GM23338 (cell line): ENCODE results near the gene MAN2B2. TPM values are rescaled to one million over a fixed set of nuclear protein-coding genes. Genes with fewer than 3 reads are reported as not detected.

Source experiments
- ATAC-seq: fragments of 200-7000 bp; cut with Tn5 transposase; 3 replicates; pipeline ENCODE4 v1.9.1; 2020
- DNase-seq: peaks from one replicate; pipeline ENCODE4 v3.0.0-alpha.2; 2015; ENCODE audit warnings: low spot score
- H2AFZ ChIP-seq: fragments of 200-600 bp; sonication (generic); 2 replicates; pipeline ENCODE4 v1.8.0; 2016; ENCODE audit warnings: antibody characterized with exemption, mild to moderate bottlenecking, moderate library complexity
- H3F3A ChIP-seq: fragments of 200-600 bp; sonication (generic); replicated peaks from 2 replicates; pipeline ENCODE4 v1.8.0; 2017; ENCODE audit warnings: antibody characterized with exemption, mixed run types, low read depth
- H3K27ac ChIP-seq: fragments of 200-600 bp; sonication (generic); 2 replicates; pipeline ENCODE4 v1.6.1; 2016; ENCODE audit warnings: low read depth
- H3K27me3 ChIP-seq: fragments of 200-600 bp; sonication (generic); 2 replicates; pipeline ENCODE4 v1.8.0; 2016; ENCODE audit warnings: mild to moderate bottlenecking, mixed run types, moderate library complexity; ENCODE audit not compliant: insufficient read depth
- H3K36me3 ChIP-seq: fragments of 200-600 bp; sonication (generic); 2 replicates; pipeline ENCODE4 v1.8.0; 2016; ENCODE audit warnings: mild to moderate bottlenecking; ENCODE audit not compliant: insufficient read depth
- H3K4me1 ChIP-seq: fragments of 200-600 bp; sonication (generic); 2 replicates; pipeline ENCODE4 v1.8.0; 2016; ENCODE audit warnings: mild to moderate bottlenecking, moderate library complexity; ENCODE audit not compliant: insufficient read depth
- H3K4me2 ChIP-seq: fragments of 200-600 bp; sonication (generic); 2 replicates; pipeline ENCODE4 v1.7.1; 2017; ENCODE audit warnings: mixed run types
- H3K4me3 ChIP-seq: fragments of 200-600 bp; sonication (generic); 2 replicates; pipeline ENCODE4 v1.6.1; 2016; ENCODE audit warnings: mixed run types
- H3K79me2 ChIP-seq: fragments of 200-600 bp; sonication (generic); replicated peaks from 2 replicates; pipeline ENCODE4 v1.8.0; 2017; ENCODE audit warnings: mild to moderate bottlenecking; ENCODE audit not compliant: insufficient read depth
- H3K9me2 ChIP-seq: fragments of 200-600 bp; sonication (generic); 2 replicates; pipeline ENCODE4 v1.8.0; 2017; ENCODE audit not compliant: insufficient read depth
- H4K20me1 ChIP-seq: fragments of 200-600 bp; sonication (generic); replicated peaks from 2 replicates; pipeline ENCODE4 v1.8.0; 2017; ENCODE audit warnings: mild to moderate bottlenecking; ENCODE audit not compliant: insufficient read depth
- H3K27ac Mint-ChIP-seq: 2 replicates; pipeline ENCODE4 v1.8.0; 2020; ENCODE audit warnings: inconsistent platforms, mild to moderate bottlenecking, moderate library complexity, mixed read lengths
- H3K27me3 Mint-ChIP-seq: 3 replicates; pipeline ENCODE4 v1.8.0; 2022; ENCODE audit warnings: low read depth, mild to moderate bottlenecking, moderate library complexity, mixed read lengths, inconsistent platforms; ENCODE audit not compliant: insufficient read depth, poor library complexity
- H3K36me3 Mint-ChIP-seq: 3 replicates; pipeline ENCODE4 v1.8.0; 2021; ENCODE audit warnings: low read depth, mild to moderate bottlenecking, inconsistent platforms, moderate library complexity, mixed read lengths
- H3K4me1 Mint-ChIP-seq: 3 replicates; pipeline ENCODE4 v1.8.0; 2020; ENCODE audit warnings: mild to moderate bottlenecking, inconsistent platforms, mixed read lengths
- H3K4me3 Mint-ChIP-seq: 3 replicates; pipeline ENCODE4 v1.8.0; 2021; ENCODE audit warnings: moderate library complexity, mild to moderate bottlenecking, inconsistent platforms, mixed read lengths
- H3K9me3 Mint-ChIP-seq: 3 replicates; pipeline ENCODE4 v1.8.0; 2020; ENCODE audit warnings: moderate library complexity, mild to moderate bottlenecking, inconsistent platforms, mixed read lengths
- CREB1 ChIP-seq: fragments of 250-450 bp; sonication (Bioruptor Pico); IDR thresholded peaks from 2 replicates; pipeline ENCODE4 v1.5.0; 2020; ENCODE audit warnings: low read depth, mild to moderate bottlenecking, moderate library complexity
- ETS1 ChIP-seq: IDR thresholded peaks from 2 replicates; pipeline ENCODE4 v1.6.1; 2016; ENCODE audit warnings: antibody characterized with exemption
- EZH2 ChIP-seq: fragments of 200-600 bp; sonication (generic); IDR thresholded peaks from one replicate; pipeline ENCODE4 v1.8.0; 2017; ENCODE audit warnings: antibody characterized with exemption, mild to moderate bottlenecking, low read depth; ENCODE audit not compliant: unreplicated experiment
- EZH2phosphoT487 ChIP-seq: fragments of 200-600 bp; sonication (generic); IDR thresholded peaks from one replicate; pipeline ENCODE4 v1.8.1; 2018; ENCODE audit warnings: antibody characterized with exemption; ENCODE audit not compliant: unreplicated experiment
- JUNB ChIP-seq: IDR thresholded peaks from one replicate; pipeline ENCODE4 v1.6.1; 2016; ENCODE audit warnings: antibody characterized with exemption; ENCODE audit not compliant: unreplicated experiment
- NANOG ChIP-seq: IDR thresholded peaks from 2 replicates; pipeline ENCODE4 v1.6.1; 2016; ENCODE audit warnings: antibody characterized with exemption, borderline replicate concordance
- POLR2AphosphoS5 ChIP-seq: IDR thresholded peaks from 2 replicates; pipeline ENCODE4 v1.6.1; 2016; ENCODE audit warnings: antibody characterized with exemption, low read depth
- STAT1 ChIP-seq: IDR thresholded peaks from one replicate; pipeline ENCODE4 v1.6.1; 2016; ENCODE audit warnings: antibody characterized with exemption; ENCODE audit not compliant: unreplicated experiment
- ZNF331 ChIP-seq: fragments of 250-450 bp; sonication (Bioruptor Pico); IDR thresholded peaks from 2 replicates; pipeline ENCODE4 v1.5.0; 2020; ENCODE audit warnings: low read depth, mild to moderate bottlenecking, moderate library complexity
- ZNF462 ChIP-seq: fragments of 250-450 bp; sonication (Bioruptor Pico); IDR thresholded peaks from 2 replicates; pipeline ENCODE4 v1.5.0; 2020; ENCODE audit warnings: mild to moderate bottlenecking, moderate library complexity
- polyA plus RNA-seq: library from polyadenylated mRNA; unstranded; fragments of >200 nt; fragmentation: Nextera tagmentation; extraction: Ambion mirVana; gene quantifications from 2 replicates; pipeline ENCODE4 v1.2.1, GENCODE V29; 2016
- total RNA-seq: library from RNA; depleted of rRNA; stranded (reverse); fragments of >200 nt; shearing (Covaris generic); gene quantifications from 2 replicates; pipeline ENCODE4 v1.2.3, GENCODE V29; 2014
- TF ChIP-seq, protein P1 (sequence below), 2 experiments: fragments of 200-600 bp in 1 of 2; sonication (generic) in 1 of 2; conservative IDR thresholded peaks; 2 replicates each; pipeline versions ENCODE4 v1.5.1 to v1.6.1; 2016 to 2017; ENCODE audit warnings: antibody characterized with exemption in 2 of 2, low read depth in 2 of 2, mild to moderate bottlenecking in 2 of 2, moderate library complexity in 1 of 2

Gene MAN2B2
- total and polyA plus RNA-seq, 2 experiments from 2014 or later: 1.6 to 6.9 TPM

- H3K27me3 Mint-ChIP-seq: peaks cover 17% of the 10 kb centered on the region
- Histone ChIP-seq H4K20me1 (no peaks in the 10 kb centered on the region), H3K27me3 (peaks cover 4% of the 10 kb centered on the region; the same call in 1 of the 2 replicates), H2AFZ (no peak overlapping the region), H3K4me1 (no peaks in the 10 kb centered on the region), H3K79me2 (no peaks in the 10 kb centered on the region), H3F3A (no peaks in the 10 kb centered on the region), H3K4me3 (no peak overlapping the region), H3K4me2 (no peak overlapping the region), H3K36me3 (no peaks in the 10 kb centered on the region), H3K9me2 (no peaks in the 10 kb centered on the region), H3K27ac (no peak overlapping the region)
- no peak overlapping the region for H3K27ac Mint-ChIP-seq
- no peak overlapping the region for H3K4me3 Mint-ChIP-seq
- H3K9me3 Mint-ChIP-seq: peaks cover 9% of the 10 kb centered on the region; the same call in 2 of the 3 replicates
- TF ChIP-seq, protein P1, sequence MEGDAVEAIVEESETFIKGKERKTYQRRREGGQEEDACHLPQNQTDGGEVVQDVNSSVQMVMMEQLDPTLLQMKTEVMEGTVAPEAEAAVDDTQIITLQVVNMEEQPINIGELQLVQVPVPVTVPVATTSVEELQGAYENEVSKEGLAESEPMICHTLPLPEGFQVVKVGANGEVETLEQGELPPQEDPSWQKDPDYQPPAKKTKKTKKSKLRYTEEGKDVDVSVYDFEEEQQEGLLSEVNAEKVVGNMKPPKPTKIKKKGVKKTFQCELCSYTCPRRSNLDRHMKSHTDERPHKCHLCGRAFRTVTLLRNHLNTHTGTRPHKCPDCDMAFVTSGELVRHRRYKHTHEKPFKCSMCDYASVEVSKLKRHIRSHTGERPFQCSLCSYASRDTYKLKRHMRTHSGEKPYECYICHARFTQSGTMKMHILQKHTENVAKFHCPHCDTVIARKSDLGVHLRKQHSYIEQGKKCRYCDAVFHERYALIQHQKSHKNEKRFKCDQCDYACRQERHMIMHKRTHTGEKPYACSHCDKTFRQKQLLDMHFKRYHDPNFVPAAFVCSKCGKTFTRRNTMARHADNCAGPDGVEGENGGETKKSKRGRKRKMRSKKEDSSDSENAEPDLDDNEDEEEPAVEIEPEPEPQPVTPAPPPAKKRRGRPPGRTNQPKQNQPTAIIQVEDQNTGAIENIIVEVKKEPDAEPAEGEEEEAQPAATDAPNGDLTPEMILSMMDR (conservative IDR thresholded peaks at IDR 0.05; ENCODE audit: low read depth in 2 of 2): no peak
- TF ChIP-seq ZNF331 (CRISPR knock-in tag): peak; percentile 89
- ATAC-seq: no peak
- no peaks in the 10 kb centered on the region for H3K36me3 Mint-ChIP-seq
- no peak for DNase-seq
- peaks cover 3% of the 10 kb centered on the region; the same call in 2 of the 3 replicates for H3K4me1 Mint-ChIP-seq
Observed at GRCh38 chr4:6551660-6552059, 23.3 kb upstream of the MAN2B2 start.

DNA sequence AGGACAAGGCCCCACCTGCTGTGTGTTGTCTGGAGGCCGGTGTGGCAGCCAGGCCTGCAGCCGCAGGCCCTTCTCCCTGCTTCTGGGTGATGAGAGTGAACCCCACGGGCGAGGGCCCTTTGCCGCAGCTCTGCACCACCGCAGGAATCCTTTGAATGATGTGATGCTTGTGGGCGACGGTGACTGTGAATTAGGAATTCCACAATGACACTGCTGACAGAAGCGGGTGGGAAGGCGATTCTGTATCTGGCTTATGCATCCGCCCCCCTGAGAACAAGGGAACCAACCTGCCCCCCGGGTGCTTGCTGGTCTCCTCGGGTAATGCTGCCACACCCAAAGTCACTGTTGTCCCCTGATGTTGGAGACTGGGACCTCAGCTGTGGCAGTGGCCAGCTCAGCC, 19.5 kb upstream of the MAN2B2 start:
- Histone ChIP-seq H3K27me3 (peaks cover 13% of the 10 kb centered on the region), H2AFZ (no peak overlapping the region), H3K27ac (no peak overlapping the region), H3F3A (no peaks in the 10 kb centered on the region), H3K4me3 (no peak overlapping the region), H3K9me2 (no peaks in the 10 kb centered on the region), H3K79me2 (no peaks in the 10 kb centered on the region), H4K20me1 (no peaks in the 10 kb centered on the region), H3K36me3 (no peaks in the 10 kb centered on the region), H3K4me1 (no peaks in the 10 kb centered on the region), H3K4me2 (no peak overlapping the region)
- Mint-ChIP-seq H3K27ac (no peak overlapping the region), H3K27me3 (peaks cover 27% of the 10 kb centered on the region), H3K4me3 (no peak overlapping the region), H3K36me3 (no peaks in the 10 kb centered on the region; the same call in 2 of the 3 replicates), H3K4me1 (no peaks in the 10 kb centered on the region; the same call in 2 of the 3 replicates), H3K9me3 (peaks cover 11% of the 10 kb centered on the region; the same call in 2 of the 3 replicates)
- DNase-seq (no peak), ATAC-seq (no peak)
- TF ChIP-seq NANOG (no peak), ZNF331 (CRISPR knock-in tag) (no peak), STAT1 (no peak), JUNB (no peak), EZH2 (no peak), CREB1 (CRISPR knock-in tag) (no peak), EZH2phosphoT487 (no peak), ZNF462 (CRISPR knock-in tag) (no peak), POLR2AphosphoS5 (no peak), ETS1 (no peak)
